Muscle layer of duodenum (tissue), 2 donors: Measurements from ENCODE around the gene IL36B.

Source experiments
- H3K27ac ChIP-seq: one replicate; pipeline ENCODE4 v1.7.0; 2013; ENCODE audit warnings: mild to moderate bottlenecking, low read length
- H3K27me3 ChIP-seq: one replicate; pipeline ENCODE4 v1.7.0; 2013; ENCODE audit warnings: low read depth, mild to moderate bottlenecking, control low read depth, low read length
- H3K36me3 ChIP-seq, 2 donors: one replicate each; pipeline ENCODE4 v1.7.0; 2013; ENCODE audit warnings: low read length in 2 of 2, control low read depth in 1 of 2, mild to moderate bottlenecking in 1 of 2; ENCODE audit not compliant: insufficient read depth in 2 of 2, control insufficient read depth in 1 of 2
- H3K4me1 ChIP-seq, 2 donors: one replicate each; pipeline ENCODE4 v1.7.0; 2013; ENCODE audit warnings: low read length in 2 of 2, mild to moderate bottlenecking in 2 of 2, control low read depth in 1 of 2, moderate library complexity in 1 of 2; ENCODE audit not compliant: insufficient read depth in 2 of 2, control insufficient read depth in 1 of 2
- H3K4me3 ChIP-seq, 2 donors: one replicate each; pipeline ENCODE4 v1.7.0; 2013; ENCODE audit warnings: low read length in 2 of 2, low read depth in 1 of 2, mild to moderate bottlenecking in 1 of 2
- H3K9me3 ChIP-seq, 2 donors: one replicate each; pipeline ENCODE4 v1.7.0; 2013; ENCODE audit warnings: low read length in 2 of 2, control low read depth in 1 of 2, mild to moderate bottlenecking in 1 of 2; ENCODE audit not compliant: control insufficient read depth in 1 of 2
- donor health status: healthy.

IL36B gene

GRCh38 chr2:113073325-113073834 is 20.7 kb upstream of the IL36B start:
- H3K4me3 ChIP-seq, result no peak overlapping the region
- no peaks in the 10 kb centered on the region for H3K27me3 ChIP-seq
- H3K9me3 ChIP-seq, result no peaks in the 10 kb centered on the region
- no peaks in the 10 kb centered on the region for H3K36me3 ChIP-seq
- no peak overlapping the region for H3K27ac ChIP-seq
- no peaks in the 10 kb centered on the region for H3K4me1 ChIP-seq

- Histone ChIP-seq H3K4me1 (no peaks in the 10 kb centered on the region), H3K27ac (no peak overlapping the region), H3K9me3 (no peaks in the 10 kb centered on the region), H3K27me3 (no peaks in the 10 kb centered on the region), H3K4me3 (no peak overlapping the region), H3K36me3 (no peaks in the 10 kb centered on the region)
These were observed 19.9 kb upstream of the IL36B start for GRCh38 chr2:113072584-113072983.

GRCh38 chr2:113070606-113070975 is 17.9 kb upstream of the IL36B start:
- H3K36me3 ChIP-seq, result no peaks in the 10 kb centered on the region
- no peaks in the 10 kb centered on the region for H3K27me3 ChIP-seq
- no peak overlapping the region for H3K4me3 ChIP-seq
- no peak overlapping the region for H3K27ac ChIP-seq
- no peaks in the 10 kb centered on the region for H3K9me3 ChIP-seq
- H3K4me1 ChIP-seq, result no peaks in the 10 kb centered on the region

- Histone ChIP-seq H3K4me1 (no peaks in the 10 kb centered on the region), H3K27ac (no peak overlapping the region), H3K27me3 (no peaks in the 10 kb centered on the region), H3K36me3 (no peaks in the 10 kb centered on the region), H3K9me3 (peaks cover 0 to under 1% of the 10 kb centered on the region in 2 donors), H3K4me3 (no peak overlapping the region)
These were observed 17.3 kb upstream of the IL36B start for GRCh38 chr2:113069676-113070605.

- Histone ChIP-seq H3K27ac (no peak overlapping the region), H3K4me3 (no peak overlapping the region), H3K4me1 (no peaks in the 10 kb centered on the region), H3K36me3 (no peaks in the 10 kb centered on the region), H3K27me3 (no peaks in the 10 kb centered on the region), H3K9me3 (peaks cover 0 to 4% of the 10 kb centered on the region in 2 donors)
These were observed 16.2 kb upstream of the IL36B start for GRCh38 chr2:113068706-113069485.

GRCh38 chr2:113068249-113068648 is 15.6 kb upstream of the IL36B start:
- Histone ChIP-seq H3K4me3 (no peak overlapping the region), H3K9me3 (peaks cover 0 to 4% of the 10 kb centered on the region in 2 donors), H3K4me1 (no peaks in the 10 kb centered on the region), H3K27me3 (no peaks in the 10 kb centered on the region), H3K36me3 (no peaks in the 10 kb centered on the region), H3K27ac (no peak overlapping the region)

GRCh38 chr2:113067681-113068080 is 15.0 kb upstream of the IL36B start, which contains the start of gene IL1F10:
IL1F10 (plus strand) TSS chr2:113067970; CDS start chr2:113072739, 4,769 bp downstream.
- Histone ChIP-seq H3K36me3 (no peaks in the 10 kb centered on the region), H3K9me3 (peaks cover 0 to 4% of the 10 kb centered on the region in 2 donors), H3K4me3 (no peak within 1 kb of the TSS), H3K27me3 (no peaks in the 10 kb centered on the region), H3K4me1 (no peaks in the 10 kb centered on the region), H3K27ac (no peak within 1 kb of the TSS)

GRCh38 chr2:113064898-113065297 is 12.2 kb upstream of the IL36B start:
- no peak overlapping the region for H3K4me3 ChIP-seq
- peaks cover 0 to 4% of the 10 kb centered on the region in 2 donors for H3K9me3 ChIP-seq
- no peaks in the 10 kb centered on the region for H3K36me3 ChIP-seq
- no peaks in the 10 kb centered on the region for H3K4me1 ChIP-seq
- H3K27me3 ChIP-seq, result no peaks in the 10 kb centered on the region
- H3K27ac ChIP-seq, result no peak overlapping the region

GRCh38 chr2:113064281-113064680 is 11.6 kb upstream of the IL36B start:
- Histone ChIP-seq H3K27me3 (no peaks in the 10 kb centered on the region), H3K4me3 (no peak overlapping the region), H3K4me1 (no peaks in the 10 kb centered on the region), H3K9me3 (peaks cover 0 to 4% of the 10 kb centered on the region in 2 donors), H3K36me3 (no peaks in the 10 kb centered on the region), H3K27ac (no peak overlapping the region)

GRCh38 chr2:113061896-113062770 is 9.5 kb upstream of the IL36B start:
- no peaks in the 10 kb centered on the region for H3K27me3 ChIP-seq
- H3K36me3 ChIP-seq, result no peaks in the 10 kb centered on the region
- no peaks in the 10 kb centered on the region for H3K4me1 ChIP-seq
- H3K9me3 ChIP-seq, result peaks cover 0 to 4% of the 10 kb centered on the region in 2 donors
- H3K4me3 ChIP-seq, result no peak overlapping the region
- no peak overlapping the region for H3K27ac ChIP-seq
